Right lobe of liver (tissue), 4 donors: ENCODE data around the gene APBA2.

Experiments
- CTCF ChIP-seq, 4 donors: fragments of 200-600 bp in 3 of 4; fragments of 450-650 bp in 1 of 4; IDR thresholded peaks; one replicate each; pipeline versions ENCODE4 v1.5.1 to v1.8.0; 2016 to 2022; ENCODE audit warnings: antibody characterized with exemption in 4 of 4, mild to moderate bottlenecking in 2 of 4
- POLR2A ChIP-seq: fragments of 450-650 bp; IDR thresholded peaks from one replicate; pipeline ENCODE4 v1.6.1; 2017; ENCODE audit warnings: antibody characterized with exemption, mild to moderate bottlenecking
- donor health status: DM: no; HTN: no; CAD: no.
- donor health status: DM: no; HTN: no; CAD: no.
- donor health status: DM: no; HTN: yes; CAD: no.

- TF ChIP-seq CTCF (IDR thresholded peaks at IDR 0.05) (no peak), POLR2A (no peak)
These were observed 186.7 kb downstream of the APBA2 start for GRCh38 chr15:29072444-29072843.
